ENCODE measurements around the gene MIEF2.

MIEF2 gene

GRCh38 chr17:18235743-18236256, 24.7 kb upstream of the MIEF2 start:
- DNase-seq (ENCODE audit: low read depth) = no peak

- no peak for DNase-seq (ENCODE audit: low read depth)
These were observed 24.0 kb upstream of the MIEF2 start for GRCh38 chr17:18236494-18236893.

GRCh38 chr17:18237461-18237860, 23.0 kb upstream of the MIEF2 start:
- no peak for DNase-seq (ENCODE audit: low read depth)

GRCh38 chr17:18238299-18238698, 22.2 kb upstream of the MIEF2 start:
- no peak for DNase-seq (ENCODE audit: low read depth)

- no peak for DNase-seq (ENCODE audit: low read depth)
These were observed 20.0 kb upstream of the MIEF2 start for GRCh38 chr17:18240449-18240848.

GRCh38 chr17:18241229-18241871, 19.1 kb upstream of the MIEF2 start:
- no peak for DNase-seq (ENCODE audit: low read depth)

- no peak for DNase-seq (ENCODE audit: low read depth)
These were observed 15.3 kb upstream of the MIEF2 start for GRCh38 chr17:18245038-18245776.

- no peak for DNase-seq (ENCODE audit: low read depth)
These were observed 14.2 kb upstream of the MIEF2 start for GRCh38 chr17:18246109-18246725.

- no peak for DNase-seq (ENCODE audit: low read depth)
These were observed 13.4 kb upstream of the MIEF2 start for GRCh38 chr17:18246880-18247612.

- DNase-seq (ENCODE audit: low read depth) = no peak
These were observed 12.9 kb upstream of the MIEF2 start for GRCh38 chr17:18247613-18248001.

GRCh38 chr17:18248300-18248731, 12.1 kb upstream of the MIEF2 start:
- DNase-seq (ENCODE audit: low read depth) = peak; percentile 41

GRCh38 chr17:18248811-18249210, 11.7 kb upstream of the MIEF2 start:
- DNase-seq (ENCODE audit: low read depth) = no peak

- no peak for DNase-seq (ENCODE audit: low read depth)
These were observed 10.2 kb upstream of the MIEF2 start for GRCh38 chr17:18250259-18250658.

- no peak for DNase-seq (ENCODE audit: low read depth)
These were observed 9.8 kb upstream of the MIEF2 start for GRCh38 chr17:18250708-18251107.

- no peak for DNase-seq (ENCODE audit: low read depth)
These were observed 9.3 kb upstream of the MIEF2 start for GRCh38 chr17:18251204-18251603.

GRCh38 chr17:18252160-18252559, 8.3 kb upstream of the MIEF2 start:
- no peak for DNase-seq (ENCODE audit: low read depth)

- DNase-seq (ENCODE audit: low read depth) = no peak
These were observed 7.1 kb upstream of the MIEF2 start for GRCh38 chr17:18253187-18253884.

- no peak for DNase-seq (ENCODE audit: low read depth)
These were observed 6.3 kb upstream of the MIEF2 start for GRCh38 chr17:18253947-18254821.

GRCh38 chr17:18254888-18255649, 5.4 kb upstream of the MIEF2 start:
- DNase-seq (ENCODE audit: low read depth) = no peak

GRCh38 chr17:18256351-18256750, 4.1 kb upstream of the MIEF2 start:
- DNase-seq (ENCODE audit: low read depth) = no peak

Measured in stromal cell of bone marrow (primary cell).